GM12874 (cell line): Measurements from ENCODE around the gene ADGRE3.

Experiments
- CTCF ChIP-seq: IDR thresholded peaks from 2 replicates; pipeline ENCODE4 v1.5.1; 2011; ENCODE audit warnings: low read depth, mild to moderate bottlenecking, control low read depth, low read length, moderate library complexity; ENCODE audit not compliant: insufficient read depth

ADGRE3 gene

GRCh38 chr19:14648506-14648905 lies 26.1 kb downstream of the ADGRE3 start:
- TF ChIP-seq CTCF = no peak

- TF ChIP-seq CTCF = no peak
Observed at GRCh38 chr19:14639536-14640277, 34.9 kb downstream of the ADGRE3 start.

- TF ChIP-seq CTCF = no peak
Observed at GRCh38 chr19:14632286-14632685, 42.4 kb downstream of the ADGRE3 start.

- no peak for TF ChIP-seq CTCF
Observed at GRCh38 chr19:14629557-14629956, 45.1 kb downstream of the ADGRE3 start.

GRCh38 chr19:14619404-14619803 lies 55.2 kb downstream of the ADGRE3 start:
- TF ChIP-seq CTCF = no peak

GRCh38 chr19:14616407-14616806 lies 58.2 kb downstream of the ADGRE3 start:
- TF ChIP-seq CTCF = no peak

- TF ChIP-seq CTCF = no peak
Observed at GRCh38 chr19:14615623-14616022, 59.0 kb downstream of the ADGRE3 start.
